HG03064 (cell line): ENCODE measurements around the gene NAXD.
"Not testable (repeated sequence)": the region's sequence is repeated elsewhere in the genome, so short reads cannot be mapped to it uniquely, and the experiment has no call there.

Source experiments
- ATAC-seq: cut with Tn5 transposase; IDR thresholded peaks from one replicate; pipeline ENCODE4 v1.9.1; 2021; ENCODE audit warnings: low read depth; ENCODE audit not compliant: unreplicated experiment

Gene NAXD

DNA sequence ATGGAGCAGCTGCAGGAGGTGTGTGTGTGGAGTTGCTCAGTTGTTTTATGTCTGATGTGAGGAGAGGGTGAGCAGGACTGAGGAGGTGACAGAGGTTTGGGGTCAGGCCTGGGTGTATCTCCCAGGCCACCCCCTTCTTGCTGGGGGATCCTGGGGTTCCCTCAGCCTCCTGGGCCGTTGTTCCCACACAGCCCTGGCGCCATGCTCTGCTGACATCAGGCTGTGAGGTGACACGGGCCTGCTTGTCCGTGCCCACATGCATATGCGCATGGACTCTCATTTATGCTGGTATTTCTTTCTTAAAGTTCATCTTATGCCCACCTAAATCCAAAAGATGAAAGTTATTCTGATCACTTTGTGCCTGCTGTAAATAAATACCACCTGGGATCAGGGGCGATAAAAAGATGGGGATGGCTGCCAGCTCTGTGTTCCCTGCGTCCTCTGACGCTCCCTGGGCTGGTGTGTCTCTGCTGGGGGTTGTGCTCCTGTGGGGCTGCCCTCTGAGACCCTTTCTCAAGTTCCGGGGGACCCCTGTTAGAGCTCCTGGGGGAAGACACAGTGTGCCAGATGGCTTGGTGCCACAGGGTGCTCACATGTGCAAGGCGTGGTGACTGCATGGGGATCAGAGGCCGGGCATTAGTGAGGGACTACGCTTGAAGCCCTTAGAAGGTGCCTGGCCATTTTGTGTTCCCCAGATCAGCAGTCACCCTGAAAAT, 12.6 kb downstream of the NAXD start:
- ATAC-seq: no peak

DNA sequence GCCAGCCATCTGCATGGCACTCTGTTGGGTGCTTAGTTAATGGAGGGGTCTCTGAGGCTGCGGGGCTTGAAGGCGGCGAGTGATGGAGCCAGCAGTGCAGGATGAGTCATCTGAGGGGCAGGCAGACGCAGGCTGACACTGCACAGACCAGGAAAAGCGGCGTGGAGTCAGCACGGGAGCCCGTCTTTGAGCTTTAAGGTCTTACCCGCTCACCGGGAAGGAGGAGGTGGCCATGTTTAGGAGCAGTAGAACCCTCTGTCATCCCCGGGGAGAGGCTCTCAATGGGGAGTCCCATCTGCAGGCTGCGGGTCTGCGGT, 13.1 kb downstream of the NAXD start:
- no peak for ATAC-seq

DNA sequence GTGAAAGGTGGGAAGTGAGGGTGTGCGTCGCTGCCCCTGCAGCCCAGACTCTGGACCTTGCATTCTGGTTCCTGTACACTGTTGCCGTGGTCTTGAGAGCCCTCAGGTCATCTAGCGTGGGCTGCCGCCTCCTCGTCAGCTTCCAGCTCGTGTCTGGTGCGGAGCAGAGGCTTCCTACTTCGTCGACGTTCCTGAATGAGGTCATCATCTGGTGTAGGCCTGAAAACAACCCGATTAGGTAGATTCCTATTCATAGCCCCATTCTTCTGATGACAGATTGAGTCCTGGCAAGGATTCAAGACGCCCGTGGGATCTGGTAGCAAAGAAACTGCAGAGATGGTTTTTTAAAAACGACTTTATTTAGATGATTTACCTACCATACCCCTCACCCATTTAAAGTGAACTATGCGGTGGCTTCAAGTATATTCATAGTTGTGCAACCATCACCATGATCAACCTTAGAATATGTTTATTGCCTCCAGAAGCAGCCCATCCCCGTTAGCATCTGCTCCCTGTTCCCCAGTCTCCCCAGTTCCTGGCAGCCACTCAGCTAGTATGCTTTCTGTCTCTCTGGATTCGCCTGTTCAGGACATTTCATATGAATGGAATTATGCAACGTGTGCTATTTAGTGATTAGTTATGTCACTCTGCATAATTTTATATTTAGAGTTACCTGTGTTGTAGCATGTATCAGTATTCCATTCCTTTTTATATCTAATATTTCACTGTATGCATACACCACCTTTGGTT, 13.8 kb downstream of the NAXD start:
- no peak for ATAC-seq

DNA sequence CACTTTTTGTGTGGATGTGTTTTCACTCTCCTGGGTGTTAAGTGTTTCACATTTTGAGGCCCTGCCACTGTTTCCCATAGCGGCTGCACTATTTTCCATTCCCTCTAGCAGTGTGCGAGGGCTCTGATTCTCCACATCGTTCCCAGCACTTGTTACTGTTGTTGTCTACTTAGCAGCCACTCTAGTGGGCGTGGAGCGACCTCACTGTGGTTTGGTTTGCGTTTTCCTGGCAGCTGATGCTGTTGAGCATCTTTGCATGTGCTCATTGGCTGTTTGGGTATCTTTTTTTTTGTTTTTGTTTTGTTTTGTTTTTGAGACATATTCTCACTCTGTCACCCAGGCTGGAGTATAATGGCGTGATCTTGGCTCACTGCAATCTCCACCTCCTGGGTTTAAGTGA, 14.4 kb downstream of the NAXD start:
- ATAC-seq: no peak

DNA sequence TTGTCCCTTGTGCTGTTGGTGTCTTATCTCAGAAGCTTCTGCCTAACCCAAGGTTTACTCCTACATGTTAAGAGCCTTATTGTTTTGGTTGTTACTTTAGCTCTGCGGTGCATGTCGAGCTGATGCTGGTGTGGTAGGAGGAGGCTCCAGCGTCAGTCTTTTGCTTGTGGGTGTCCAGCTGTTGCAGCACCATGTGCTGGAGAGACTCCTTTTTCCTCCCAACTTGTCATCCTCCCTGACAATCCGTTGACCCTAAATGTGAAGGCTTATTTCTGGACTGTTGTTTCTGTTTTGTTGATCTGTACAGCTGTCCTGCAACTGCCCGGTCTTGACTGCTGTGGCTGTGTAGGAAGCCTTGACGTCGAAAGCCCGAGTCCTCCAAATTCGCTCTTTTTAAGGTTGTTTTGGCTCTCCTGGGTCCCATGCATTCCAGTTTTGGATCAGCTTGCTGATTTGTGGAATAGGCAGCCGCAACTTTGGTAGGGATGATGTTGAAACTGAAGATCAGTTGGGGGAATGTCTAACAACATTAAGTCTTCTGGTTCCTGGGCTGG, 15.3 kb downstream of the NAXD start:
- no peak for ATAC-seq

DNA sequence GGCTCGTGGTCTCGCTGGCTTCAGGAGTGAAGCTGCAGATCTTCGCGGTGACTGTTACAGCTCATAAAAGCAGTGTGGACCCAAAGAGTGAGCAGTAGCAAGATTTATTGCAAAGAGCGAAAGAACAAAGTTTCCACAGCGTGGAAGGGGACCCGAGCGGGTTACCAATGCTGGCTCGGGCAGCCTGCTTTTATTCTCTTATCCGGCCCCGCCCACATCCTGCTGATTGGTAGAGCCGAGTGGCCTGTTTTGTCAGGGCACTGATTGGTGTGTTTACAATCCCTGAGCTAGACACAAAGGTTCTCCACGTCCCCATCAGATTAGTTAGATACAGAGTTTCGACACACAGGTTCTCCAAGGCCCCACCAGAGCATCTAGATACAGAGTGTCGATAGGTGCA, 16.9 kb downstream of the NAXD start:
- ATAC-seq: not testable (repeated sequence)

DNA sequence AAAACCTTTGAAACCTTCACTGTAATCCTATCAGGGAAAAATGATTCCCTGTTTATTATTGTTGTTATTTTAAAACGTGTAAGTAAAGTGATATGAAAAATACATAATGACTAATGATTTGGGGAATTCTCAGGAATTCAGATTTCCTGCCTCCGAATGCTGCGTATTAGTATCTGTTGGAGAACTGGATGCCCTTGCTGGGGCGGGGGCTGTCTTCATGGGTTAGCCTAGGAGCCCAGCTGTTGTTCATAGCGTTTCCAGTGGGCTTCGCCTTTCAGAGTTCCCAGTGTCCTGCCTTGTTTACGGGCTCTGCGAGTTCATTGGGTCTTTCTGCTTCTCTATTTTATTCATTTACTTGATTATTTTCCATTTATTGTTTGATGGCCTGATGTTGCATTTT, 18.4 kb downstream of the NAXD start:
- ATAC-seq: no peak

DNA sequence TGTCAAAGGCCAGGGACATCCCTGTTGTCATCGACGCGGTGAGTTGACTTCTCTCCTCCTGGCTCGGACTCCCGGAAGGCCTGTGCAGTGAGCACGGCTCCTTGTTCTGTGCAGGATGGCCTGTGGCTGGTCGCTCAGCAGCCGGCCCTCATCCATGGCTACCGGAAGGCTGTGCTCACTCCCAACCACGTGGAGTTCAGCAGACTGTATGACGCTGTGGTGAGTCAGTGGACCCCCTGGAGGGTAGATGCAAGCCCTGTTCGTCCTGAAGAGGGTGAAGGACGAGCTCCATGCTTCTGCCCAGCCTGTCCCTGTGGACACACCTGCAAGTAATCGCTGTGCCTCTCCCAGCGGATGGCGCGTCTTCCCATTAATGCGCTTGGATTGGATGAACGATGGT, 19.2 kb downstream of the NAXD start:
- ATAC-seq: no peak

DNA sequence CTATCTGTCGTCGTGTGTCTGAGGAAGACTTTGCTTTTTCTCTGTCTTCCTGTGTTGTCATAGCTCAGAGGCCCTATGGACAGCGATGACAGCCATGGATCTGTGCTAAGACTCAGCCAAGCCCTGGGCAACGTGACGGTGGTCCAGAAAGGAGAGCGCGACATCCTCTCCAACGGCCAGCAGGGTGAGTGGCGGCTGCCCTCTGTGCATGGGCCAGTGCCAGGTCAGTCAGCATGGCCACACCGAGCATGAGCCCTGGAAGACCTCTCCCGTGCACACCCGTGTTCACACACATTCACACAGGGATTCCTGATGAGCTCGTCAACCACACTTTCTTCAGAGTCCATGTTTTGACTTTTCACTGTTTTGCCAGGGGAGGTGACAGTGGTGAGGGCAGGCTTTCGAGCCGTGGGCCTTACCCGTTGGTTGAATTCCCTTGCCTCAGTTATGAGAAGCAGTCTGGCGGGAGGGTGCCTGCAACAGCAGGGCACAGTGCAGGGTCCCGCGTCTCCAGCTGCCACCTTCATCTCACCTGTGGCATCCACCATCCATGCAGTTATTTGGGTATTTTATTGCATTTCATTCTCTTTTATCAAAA, 20.2 kb downstream of the NAXD start:
- no peak for ATAC-seq

DNA sequence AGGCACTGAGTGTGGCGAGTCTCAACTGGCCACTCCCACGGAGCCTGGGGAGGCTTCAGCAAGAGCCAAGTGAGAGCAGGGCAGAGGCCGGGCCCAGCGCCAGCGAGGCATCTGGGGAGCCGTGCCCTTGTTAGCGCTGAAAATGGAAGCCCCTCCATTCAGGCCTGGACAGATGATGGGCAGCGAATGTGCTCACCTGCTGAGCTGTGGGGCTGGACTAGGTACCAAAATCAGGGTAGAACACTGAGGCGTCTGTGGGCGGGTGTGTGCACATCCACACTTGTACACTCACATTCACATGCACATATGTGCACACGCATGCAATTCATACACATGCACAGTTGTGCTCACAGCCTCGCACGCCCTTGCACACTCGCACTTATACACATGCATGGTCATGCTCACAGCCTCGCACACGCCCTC, 20.7 kb downstream of the NAXD start:
- no peak for ATAC-seq

DNA sequence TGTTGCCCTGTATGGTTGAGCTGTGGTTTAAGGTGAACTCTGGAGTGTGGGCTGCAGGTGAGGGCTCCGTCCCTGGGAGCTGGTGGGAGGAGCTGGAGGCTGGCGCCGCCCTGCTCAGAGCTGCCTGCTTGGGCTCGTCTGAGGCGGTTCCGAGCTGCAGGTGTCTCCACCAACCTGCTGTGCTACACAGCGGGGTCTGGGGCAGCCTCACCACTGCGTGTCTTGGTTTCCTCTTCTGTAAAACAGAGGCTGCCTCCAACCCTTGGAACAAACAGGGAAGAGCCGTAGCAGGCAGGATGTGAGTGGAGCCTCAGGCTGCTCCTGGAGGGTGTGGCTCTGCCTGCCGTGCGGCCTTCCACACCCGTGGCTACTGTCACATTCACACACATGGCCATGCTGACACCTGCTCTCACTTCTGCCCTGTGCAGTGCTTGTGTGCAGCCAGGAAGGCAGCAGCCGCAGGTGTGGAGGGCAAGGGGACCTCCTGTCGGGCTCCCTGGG, 21.4 kb downstream of the NAXD start:
- no peak for ATAC-seq

DNA sequence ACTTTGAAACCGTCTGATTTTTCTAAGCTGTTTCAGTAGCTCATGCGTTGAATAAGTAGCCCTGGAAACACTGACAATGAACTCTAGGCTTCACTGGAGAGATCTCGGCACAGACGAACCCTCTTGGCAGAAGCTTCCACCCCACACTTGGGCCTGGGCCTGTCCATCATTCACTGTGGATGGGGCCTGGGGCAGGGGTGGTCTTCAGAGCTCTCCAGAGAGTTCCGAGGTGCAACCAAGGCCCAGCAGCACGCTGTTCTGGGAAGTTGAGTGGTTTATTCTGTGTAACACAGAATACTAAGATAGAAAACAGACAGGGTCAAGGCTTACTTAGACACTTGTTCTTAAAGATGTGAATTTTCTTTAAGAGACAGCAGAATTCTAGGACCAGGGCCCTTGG, 21.9 kb downstream of the NAXD start:
- ATAC-seq: no peak

DNA sequence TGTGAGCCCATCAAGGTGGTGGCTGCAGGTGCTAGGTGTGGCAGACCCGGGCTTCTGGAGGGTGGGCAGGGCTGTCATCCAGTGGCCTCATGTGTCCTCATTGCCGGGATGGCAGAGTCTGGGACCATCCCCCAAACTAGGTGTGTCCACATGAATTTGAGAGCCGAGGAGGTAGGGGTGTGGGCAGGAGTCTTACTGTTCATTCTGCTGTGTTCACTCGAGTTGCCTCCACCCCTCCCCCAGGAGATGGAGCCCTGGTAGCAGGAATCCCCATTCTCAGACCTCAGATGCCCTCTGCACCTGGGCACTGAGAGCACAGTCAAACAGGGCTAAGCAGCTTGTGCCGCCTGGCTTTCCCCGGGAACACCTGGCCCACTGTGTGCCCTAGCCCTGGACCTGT, 22.4 kb downstream of the NAXD start:
- no peak for ATAC-seq

DNA sequence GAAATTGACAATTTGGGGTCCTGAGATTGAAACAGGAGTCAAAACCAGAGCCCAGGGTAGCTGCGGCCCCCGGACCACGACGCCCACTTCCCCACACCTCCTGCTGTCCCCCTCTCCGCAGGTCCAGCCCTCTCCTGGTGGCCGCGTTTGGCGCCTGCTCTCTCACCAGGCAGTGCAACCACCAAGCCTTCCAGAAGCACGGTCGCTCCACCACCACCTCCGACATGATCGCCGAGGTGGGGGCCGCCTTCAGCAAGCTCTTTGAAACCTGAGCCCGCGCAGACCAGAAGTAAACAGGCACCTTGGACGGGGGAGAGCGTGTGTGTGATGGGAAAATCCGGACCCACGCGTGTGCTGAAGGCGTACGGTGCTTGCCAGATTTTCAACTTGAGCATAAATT, 22.9 kb downstream of the NAXD start:
- ATAC-seq: no peak

DNA sequence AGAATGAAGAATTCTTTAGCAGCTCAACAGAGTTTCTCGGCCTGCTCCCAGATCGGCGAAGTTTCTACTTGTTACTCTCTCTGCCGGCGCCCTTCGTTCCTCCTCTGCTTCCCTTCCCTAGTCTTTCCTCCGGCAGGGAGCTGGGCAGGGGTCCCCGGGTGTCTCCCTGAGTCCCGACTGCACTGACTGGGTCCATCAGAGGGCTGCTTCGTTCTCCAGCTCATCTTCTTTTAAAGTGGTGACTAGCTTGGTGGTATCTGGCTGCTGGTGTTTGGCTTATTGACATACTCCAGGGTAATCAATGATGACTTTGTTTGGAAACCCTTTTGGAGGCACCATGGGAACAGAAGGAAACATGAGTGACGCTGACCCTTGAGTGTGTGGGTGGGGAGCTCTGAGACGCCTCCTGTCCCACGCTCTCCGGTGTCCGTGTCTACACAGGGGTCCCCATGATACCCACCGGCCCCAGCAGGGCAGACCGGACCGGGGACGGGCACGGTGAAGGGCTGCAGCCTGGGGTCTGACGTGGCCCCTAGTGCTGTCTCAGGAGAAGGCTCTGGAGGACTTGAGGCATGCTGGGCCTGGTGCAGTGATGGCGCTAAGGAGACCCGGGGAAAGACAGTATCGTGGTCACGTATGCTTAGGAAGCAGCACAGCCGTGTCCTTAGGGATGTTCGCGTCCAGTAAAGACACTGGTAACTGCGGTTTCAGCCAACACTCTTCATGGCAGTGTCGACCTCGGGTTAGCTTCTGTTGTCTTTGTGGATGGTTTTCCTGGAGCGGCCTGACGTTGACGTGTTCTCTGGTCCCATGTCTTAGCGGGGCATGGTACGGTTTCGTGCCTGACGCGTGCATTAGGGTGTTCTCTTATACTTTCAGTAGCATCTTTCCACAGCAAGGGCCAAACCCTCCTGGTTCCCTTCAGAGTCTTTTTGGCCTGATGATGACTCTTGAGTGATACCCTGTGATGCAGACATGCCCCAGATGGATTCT, 23.8 kb downstream of the NAXD start:
- no peak for ATAC-seq

DNA sequence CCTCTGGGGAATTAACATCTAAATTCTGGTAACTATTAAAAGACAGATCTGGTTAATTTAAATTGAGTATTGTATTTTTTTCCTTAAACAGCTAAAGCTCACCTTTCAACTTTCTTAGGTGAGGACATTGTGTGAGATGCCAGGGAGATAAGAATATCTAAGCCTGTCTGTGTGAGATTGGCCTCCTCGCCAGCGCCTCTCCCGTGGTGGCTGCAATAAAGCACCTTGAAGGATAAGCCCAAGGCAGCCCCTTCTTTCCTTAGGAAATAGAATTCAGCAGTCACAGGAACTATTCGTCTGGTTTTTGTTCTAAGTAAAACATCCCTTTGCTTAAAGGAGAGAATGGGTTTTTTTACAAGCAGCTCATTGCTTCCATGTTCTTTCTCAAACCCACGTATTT, 24.6 kb downstream of the NAXD start:
- ATAC-seq: no peak

DNA sequence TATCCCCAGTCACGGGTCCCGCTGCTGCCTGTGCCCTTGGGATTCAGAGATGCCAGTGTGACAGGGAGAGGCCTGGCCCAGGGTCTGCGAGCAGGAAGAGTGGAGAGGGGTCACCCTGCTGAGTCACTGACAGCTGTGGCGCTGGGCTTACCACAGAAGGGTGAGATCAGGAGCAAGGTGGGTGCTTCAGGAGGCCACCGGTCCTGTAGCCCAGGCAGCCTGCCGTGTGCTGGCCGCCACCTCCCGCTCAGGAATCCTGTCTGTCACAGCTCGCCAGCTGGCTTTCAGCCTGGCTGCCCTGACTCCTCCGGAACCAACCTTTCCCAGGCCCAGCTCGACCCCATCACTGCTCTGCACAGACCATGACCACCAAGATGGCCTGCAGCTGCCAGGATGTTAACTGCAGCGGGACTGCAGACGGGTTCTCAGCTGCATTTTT, 25.3 kb downstream of the NAXD start:
- no peak for ATAC-seq

DNA sequence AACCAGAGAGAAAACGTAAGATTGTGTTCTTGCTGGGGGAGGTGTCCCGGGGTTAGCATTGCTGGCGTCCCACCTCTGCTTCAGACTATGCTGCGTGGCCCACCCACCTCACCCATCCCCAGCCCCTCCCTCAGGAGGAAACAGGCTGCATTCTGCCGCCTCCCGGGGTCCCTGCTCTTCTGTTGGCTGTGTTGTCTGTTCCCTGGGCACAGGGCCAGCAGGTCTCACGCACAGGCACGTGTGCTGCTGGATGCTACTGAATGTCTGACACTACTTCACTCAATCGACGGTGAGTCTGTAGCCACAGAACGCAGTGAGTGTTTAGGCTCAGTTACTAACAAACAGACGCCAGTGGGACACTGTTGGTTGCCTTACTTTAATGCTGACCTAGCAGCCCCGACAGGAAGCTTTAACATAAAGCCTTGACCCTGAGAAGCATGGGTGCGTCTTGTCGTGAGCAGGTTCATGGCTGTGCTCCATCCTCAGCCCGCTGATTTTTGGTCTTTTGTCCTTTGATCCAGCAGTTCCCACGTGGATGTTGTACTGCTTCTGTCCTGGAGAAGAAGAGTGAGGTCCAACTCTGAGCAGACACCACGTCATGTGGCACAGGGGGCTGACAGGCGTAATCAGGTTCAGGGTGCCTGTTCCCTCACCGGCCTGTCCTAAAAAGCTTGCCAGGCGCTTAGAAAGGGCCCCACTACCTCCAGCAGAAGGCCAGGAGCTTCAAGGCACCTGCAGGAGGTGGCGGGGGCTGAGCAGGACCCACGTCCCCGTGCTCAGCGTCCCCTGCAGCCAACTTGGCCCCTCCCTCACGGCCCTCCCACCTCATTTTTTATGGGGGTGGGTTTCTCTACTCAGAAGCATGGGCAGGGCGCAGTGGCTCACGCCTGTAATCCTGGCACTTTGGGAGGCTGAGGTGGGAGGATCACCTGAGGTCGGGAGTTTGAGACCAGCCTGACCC, 26.0 kb downstream of the NAXD start:
- no peak for ATAC-seq

DNA sequence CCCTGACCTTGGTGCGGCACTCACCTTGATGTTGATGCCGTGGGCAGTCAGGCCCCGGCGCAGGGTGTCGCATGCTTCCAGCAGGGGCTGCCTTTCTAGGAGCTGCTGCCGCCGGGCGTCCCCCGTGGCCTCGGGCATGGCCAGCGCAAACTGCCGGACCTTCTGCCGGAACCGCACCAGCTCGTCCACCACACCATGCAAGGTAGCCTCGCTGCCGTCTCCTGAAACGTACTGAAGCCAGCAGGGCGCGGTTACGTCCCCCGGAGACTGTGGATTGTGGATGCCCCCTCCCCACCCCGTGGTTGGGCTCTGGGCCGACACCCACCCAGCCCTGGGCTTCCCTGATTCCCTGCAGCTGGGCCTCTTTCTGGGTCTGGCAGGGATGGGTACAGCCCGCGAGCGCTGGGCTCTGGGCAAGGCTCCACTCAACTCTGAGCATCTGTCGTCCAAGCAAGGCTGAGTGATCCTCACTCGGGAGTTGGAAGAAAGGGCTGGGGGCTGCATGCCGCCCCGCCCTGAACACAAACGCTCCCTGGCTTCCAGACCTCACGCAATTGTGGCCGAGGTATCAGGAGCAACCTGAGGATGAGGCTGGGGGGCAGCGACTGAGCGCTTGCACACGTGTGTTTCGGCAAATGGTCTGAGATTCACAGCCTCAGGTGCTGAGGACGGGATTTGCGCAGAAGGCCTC, 27.1 kb downstream of the NAXD start:
- ATAC-seq: no peak
